Activated CD8-positive, alpha-beta T cell treated with anti-CD3 and anti-CD28 coated beads for 36 hours (primary cell): ENCODE data around the gene SLC34A2. TPM values are rescaled to one million over a fixed set of nuclear protein-coding genes. Genes with fewer than 3 reads are reported as not detected.

Source experiments
- ATAC-seq: fragments of 200-7000 bp; cut with Tn5 transposase; one replicate; pipeline ENCODE4 v1.10.0; 2021; ENCODE audit warnings: mild to moderate bottlenecking, moderate library complexity
- CTCF ChIA-PET: fragments of 350-600 bp; sonication (Branson Sonifier 250); formaldehyde crosslinking; loops from one replicate; lab custom pipeline; 2021; ENCODE audit warnings: antibody characterized with exemption; lab: Charles Lee
- POLR2A ChIA-PET: fragments of 350-600 bp; sonication (Branson Sonifier 250); formaldehyde crosslinking; loops from one replicate; lab custom pipeline; 2021; ENCODE audit warnings: antibody characterized with exemption; lab: Charles Lee
- DNase-seq: peaks from one replicate; pipeline ENCODE4 v3.0.0-alpha.2; 2020
- H3K27ac Mint-ChIP-seq: one replicate; pipeline ENCODE4 v1.8.0; 2021; ENCODE audit warnings: mild to moderate bottlenecking, mixed read lengths
- H3K27me3 Mint-ChIP-seq: one replicate; pipeline ENCODE4 v1.8.0; 2021; ENCODE audit warnings: mixed read lengths
- H3K36me3 Mint-ChIP-seq: one replicate; pipeline ENCODE4 v1.8.0; 2021; ENCODE audit warnings: low read depth, mixed read lengths
- H3K4me1 Mint-ChIP-seq: one replicate; pipeline ENCODE4 v1.8.0; 2021; ENCODE audit warnings: low read depth, mixed read lengths
- H3K4me3 Mint-ChIP-seq: one replicate; pipeline ENCODE4 v1.8.0; 2021; ENCODE audit warnings: mild to moderate bottlenecking, moderate library complexity, mixed read lengths
- H3K9me3 Mint-ChIP-seq: one replicate; pipeline ENCODE4 v1.8.0; 2021; ENCODE audit warnings: mixed read lengths
- CTCF ChIP-seq: fragments of 200-600 bp; IDR thresholded peaks from one replicate; pipeline ENCODE4 v1.8.0; 2022; ENCODE audit warnings: antibody characterized with exemption, mild to moderate bottlenecking
- intact Hi-C: fragments of 100-400 bp; cut with micrococcal nuclease; formaldehyde crosslinking; loops from one replicate; pipeline ENCODE4 v1.10.0; 2022
- total RNA-seq, 2 experiments: library from RNA; stranded (reverse); gene quantifications; one replicate each; pipeline ENCODE4 v1.2.3, GENCODE V29; 2021

Gene SLC34A2
- total RNA-seq, 2 experiments from 2014 or later = not detected

DNA sequence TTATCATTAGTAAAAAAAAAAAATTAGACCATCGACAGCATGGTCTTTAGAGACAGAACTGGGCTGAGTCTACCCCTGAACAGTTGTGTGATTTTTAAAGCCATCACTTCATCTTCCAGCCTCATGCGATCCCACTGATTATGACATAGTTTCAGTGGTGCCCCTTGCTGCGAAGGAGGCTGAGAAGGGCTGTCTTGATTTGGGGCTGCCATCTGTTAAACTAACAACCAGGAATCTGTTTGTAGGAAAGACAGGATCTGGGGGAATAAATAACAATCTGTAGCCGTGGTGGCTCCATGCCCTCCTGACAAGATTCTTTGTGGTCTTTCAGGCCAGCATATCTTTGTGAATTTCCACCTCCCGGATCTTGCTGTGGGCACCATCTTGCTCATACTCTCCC lies 17.1 kb downstream of the SLC34A2 start:
- no peak overlapping the region for H3K4me3 Mint-ChIP-seq
- no peaks in the 10 kb centered on the region for H3K27me3 Mint-ChIP-seq
- no peak for TF ChIP-seq CTCF
- no peaks in the 10 kb centered on the region for H3K36me3 Mint-ChIP-seq
- ATAC-seq (no peak), DNase-seq (no peak)
- CTCF ChIA-PET = no interaction called here
- intact Hi-C loops = no loop called here
- H3K27ac Mint-ChIP-seq = no peak overlapping the region
- POLR2A ChIA-PET = no interaction called here
- H3K4me1 Mint-ChIP-seq = no peaks in the 10 kb centered on the region
- no peaks in the 10 kb centered on the region for H3K9me3 Mint-ChIP-seq

GRCh38 chr4:25674386-25674785 lies 18.7 kb downstream of the SLC34A2 start:
- H3K27ac Mint-ChIP-seq = no peak overlapping the region
- no peaks in the 10 kb centered on the region for H3K9me3 Mint-ChIP-seq
- H3K27me3 Mint-ChIP-seq = no peaks in the 10 kb centered on the region
- TF ChIP-seq CTCF = no peak
- ATAC-seq (no peak), DNase-seq (no peak)
- ChIA-PET POLR2A (no interaction called here), CTCF (no interaction called here)
- no peak overlapping the region for H3K4me3 Mint-ChIP-seq
- no peaks in the 10 kb centered on the region for H3K36me3 Mint-ChIP-seq
- intact Hi-C loops = no loop called here
- no peaks in the 10 kb centered on the region for H3K4me1 Mint-ChIP-seq

GRCh38 chr4:25676221-25676620 lies 20.6 kb downstream of the SLC34A2 start:
- no peaks in the 10 kb centered on the region for H3K36me3 Mint-ChIP-seq
- intact Hi-C loops = no loop called here
- H3K27me3 Mint-ChIP-seq = no peaks in the 10 kb centered on the region
- no peaks in the 10 kb centered on the region for H3K9me3 Mint-ChIP-seq
- no peak overlapping the region for H3K4me3 Mint-ChIP-seq
- ChIA-PET CTCF (no interaction called here), POLR2A (no interaction called here)
- no peaks in the 10 kb centered on the region for H3K4me1 Mint-ChIP-seq
- ATAC-seq (no peak), DNase-seq (no peak)
- TF ChIP-seq CTCF = no peak
- no peak overlapping the region for H3K27ac Mint-ChIP-seq

GRCh38 chr4:25677157-25677556 lies 21.5 kb downstream of the SLC34A2 start:
- TF ChIP-seq CTCF = no peak
- no peaks in the 10 kb centered on the region for H3K9me3 Mint-ChIP-seq
- H3K36me3 Mint-ChIP-seq = no peaks in the 10 kb centered on the region
- ChIA-PET CTCF (no interaction called here), POLR2A (no interaction called here)
- intact Hi-C loops = no loop called here
- DNase-seq (no peak), ATAC-seq (no peak)
- H3K4me3 Mint-ChIP-seq = no peak overlapping the region
- H3K4me1 Mint-ChIP-seq = no peaks in the 10 kb centered on the region
- no peak overlapping the region for H3K27ac Mint-ChIP-seq
- H3K27me3 Mint-ChIP-seq = no peaks in the 10 kb centered on the region

DNA sequence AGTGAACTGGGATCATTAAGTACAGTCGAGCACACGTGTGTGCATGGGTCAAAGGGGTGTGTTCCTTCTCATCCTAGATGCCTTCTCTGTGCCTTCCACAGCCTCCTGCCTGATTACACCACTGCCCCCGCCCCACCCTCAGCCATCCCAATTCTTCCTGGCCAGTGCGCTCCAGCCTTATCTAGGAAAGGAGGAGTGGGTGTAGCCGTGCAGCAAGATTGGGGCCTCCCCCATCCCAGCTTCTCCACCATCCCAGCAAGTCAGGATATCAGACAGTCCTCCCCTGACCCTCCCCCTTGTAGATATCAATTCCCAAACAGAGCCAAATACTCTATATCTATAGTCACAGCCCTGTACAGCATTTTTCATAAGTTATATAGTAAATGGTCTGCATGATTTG lies 22.3 kb downstream of the SLC34A2 start:
- no peak overlapping the region for H3K27ac Mint-ChIP-seq
- H3K36me3 Mint-ChIP-seq = no peaks in the 10 kb centered on the region
- ATAC-seq (no peak), DNase-seq (no peak)
- H3K4me3 Mint-ChIP-seq = no peak overlapping the region
- no peaks in the 10 kb centered on the region for H3K4me1 Mint-ChIP-seq
- H3K9me3 Mint-ChIP-seq = no peaks in the 10 kb centered on the region
- intact Hi-C loops = no loop called here
- no peak for TF ChIP-seq CTCF
- POLR2A ChIA-PET = no interaction called here
- CTCF ChIA-PET = no interaction called here
- no peaks in the 10 kb centered on the region for H3K27me3 Mint-ChIP-seq
